Activated T-cell treated with anti-CD3 and anti-CD28 coated beads for 48 hours (primary cell): Measurements from ENCODE around the gene MAML1.
A peak's percentile ranks its signal among the peaks of the same experiment; 100 is the strongest.

Source experiments
- DNase-seq: peaks from one replicate; pipeline ENCODE4 v3.0.0-alpha.2; 2020; ENCODE audit warnings: low read depth

MAML1 gene

DNA sequence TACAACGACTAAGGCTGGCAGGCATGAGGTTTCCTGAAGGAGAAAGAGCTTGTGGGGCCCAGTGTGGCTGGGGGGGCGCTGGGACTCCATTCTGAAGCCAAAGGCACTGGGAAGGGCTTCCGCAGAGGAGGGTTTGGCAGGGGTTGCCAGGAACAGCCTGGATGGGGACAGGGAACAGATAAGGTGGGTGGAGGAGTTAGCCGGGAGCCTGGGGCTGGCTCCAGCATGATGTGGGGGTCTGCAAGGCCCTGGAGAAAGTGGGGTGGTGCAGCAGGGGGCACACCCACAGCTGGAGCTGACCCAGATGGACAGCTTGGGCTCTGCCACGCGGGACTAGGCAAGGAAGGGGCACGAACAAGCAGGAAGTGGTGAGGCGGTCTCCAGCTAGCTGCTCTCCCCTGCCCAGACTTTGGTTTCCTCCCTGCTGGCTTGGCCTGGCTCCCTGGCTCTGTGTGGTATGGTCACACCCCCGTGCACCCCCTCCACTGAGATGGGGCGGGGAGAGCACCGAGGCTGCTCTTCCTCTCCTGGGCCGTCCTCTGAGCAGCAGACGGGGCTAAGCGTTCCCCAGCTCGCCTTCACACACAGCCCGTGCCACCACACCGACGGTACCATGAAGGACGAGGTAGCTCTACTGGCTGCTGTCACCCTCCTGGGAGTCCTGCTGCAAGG, 61.0 kb downstream of the MAML1 start, which contains the start of gene LTC4S:
Gene LTC4S (plus strand): TSS at position 519 of the 672 bp plus-strand sequence. CDS start 95 bp downstream, at position 614.
- DNase-seq: peak; percentile 18

DNA sequence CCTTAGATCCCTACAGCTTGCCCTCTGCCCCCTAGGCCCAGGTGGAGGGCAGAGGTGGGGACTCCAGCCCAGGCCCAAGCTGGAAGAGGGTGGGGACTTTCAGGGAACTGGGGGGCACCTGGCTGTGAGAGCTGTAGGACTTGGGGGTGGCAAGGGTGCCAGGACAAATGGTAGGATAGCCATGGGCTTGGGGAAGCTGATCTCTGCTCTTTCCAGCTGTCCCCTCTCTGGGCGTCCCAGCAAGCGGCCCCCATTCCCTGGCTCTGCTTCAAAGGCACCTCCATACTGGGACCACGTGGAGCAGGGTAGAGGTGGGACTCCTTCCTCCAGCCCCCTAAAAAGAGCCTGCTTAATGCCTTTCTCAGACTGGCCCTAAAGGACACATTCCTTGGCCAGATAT, 61.5 kb downstream of the MAML1 start:
- DNase-seq: no peak

DNA sequence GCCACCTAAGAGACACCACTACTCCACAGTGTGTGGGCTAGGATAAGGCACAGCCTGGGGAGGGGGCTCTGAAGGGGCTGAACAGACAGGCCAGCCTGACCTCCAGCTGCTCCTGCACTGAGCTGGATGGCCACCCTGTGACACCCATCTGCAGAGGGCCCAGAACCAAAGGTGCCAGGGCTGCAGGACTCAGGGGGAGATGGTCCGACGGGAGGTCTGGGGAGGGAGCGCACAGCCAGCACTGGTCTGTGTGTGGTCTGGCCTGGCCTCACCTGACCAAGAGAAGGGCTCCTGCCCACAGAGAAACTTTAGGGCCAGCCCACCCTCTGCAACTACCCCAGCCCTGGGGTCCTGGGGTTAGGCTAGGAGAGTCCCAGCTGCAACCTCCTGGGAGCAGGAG, 62.0 kb downstream of the MAML1 start:
- no peak for DNase-seq

DNA sequence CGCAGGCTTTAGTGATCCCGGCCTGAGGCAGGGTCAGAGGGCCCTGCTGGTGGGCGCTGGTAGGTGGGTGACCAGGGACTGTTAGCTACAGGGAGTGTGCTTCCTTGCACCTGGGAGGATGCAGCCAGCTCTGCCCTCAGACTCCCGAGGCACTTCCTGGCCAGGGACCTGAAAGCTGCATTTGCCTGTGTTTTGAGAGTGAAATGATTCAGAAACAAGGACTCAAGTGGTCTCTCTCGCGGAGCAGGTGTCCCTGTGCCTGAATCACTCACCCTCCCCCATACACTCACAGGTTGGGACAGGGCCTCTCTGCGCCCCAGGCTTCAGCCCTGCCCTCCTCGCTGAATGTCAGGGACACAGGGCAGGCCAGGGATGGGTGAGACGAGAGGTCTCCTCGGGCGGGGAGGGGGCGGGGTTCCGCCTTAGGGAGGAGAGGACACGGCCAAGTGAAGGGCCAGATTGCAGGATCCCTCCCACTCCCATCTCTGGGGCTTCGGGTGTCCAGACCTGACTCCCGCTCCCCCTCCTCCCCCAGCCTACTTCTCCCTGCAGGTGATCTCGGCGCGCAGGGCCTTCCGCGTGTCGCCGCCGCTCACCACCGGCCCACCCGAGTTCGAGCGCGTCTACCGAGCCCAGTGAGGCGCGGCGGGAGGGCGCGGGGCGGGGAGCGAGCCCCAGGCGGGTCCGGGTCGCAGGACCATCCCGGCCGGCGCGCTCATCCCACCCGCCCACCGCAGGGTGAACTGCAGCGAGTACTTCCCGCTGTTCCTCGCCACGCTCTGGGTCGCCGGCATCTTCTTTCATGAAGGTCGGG, 62.6 kb downstream of the MAML1 start:
- no peak for DNase-seq

DNA sequence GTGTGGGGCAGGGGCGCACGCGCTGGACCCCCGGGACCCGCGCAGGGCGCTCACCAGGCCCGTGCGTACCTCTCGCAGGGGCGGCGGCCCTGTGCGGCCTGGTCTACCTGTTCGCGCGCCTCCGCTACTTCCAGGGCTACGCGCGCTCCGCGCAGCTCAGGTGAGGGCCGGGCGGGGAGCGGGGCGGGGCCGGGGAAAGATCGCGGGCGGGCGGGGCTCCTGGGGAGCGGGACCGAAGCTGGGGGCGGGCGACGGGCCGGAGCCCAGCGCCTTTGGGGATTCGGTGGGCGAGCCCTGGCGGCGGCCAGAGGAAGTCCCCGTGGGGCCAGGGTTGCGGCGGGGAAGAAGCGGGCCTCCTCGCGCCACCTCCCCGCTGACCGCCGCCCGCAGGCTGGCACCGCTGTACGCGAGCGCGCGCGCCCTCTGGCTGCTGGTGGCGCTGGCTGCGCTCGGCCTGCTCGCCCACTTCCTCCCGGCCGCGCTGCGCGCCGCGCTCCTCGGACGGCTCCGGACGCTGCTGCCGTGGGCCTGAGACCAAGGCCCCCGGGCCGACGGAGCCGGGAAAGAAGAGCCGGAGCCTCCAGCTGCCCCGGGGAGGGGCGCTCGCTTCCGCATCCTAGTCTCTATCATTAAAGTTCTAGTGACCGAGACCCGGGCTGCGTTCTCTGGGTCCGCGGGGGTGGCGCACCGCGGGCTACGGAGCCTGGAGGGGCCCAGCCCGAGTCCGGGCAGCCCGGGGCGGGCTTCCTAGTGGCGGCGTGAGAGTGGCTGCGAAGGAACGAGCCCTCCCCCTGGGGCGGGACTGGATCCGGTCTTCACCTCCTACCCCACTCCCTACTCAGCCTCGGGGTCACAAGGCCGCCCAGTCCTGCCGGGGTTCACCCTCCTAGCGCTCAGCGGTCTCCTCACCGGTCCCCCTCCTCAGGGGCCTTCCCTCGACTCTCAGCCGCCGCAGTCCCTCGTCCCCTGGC, 63.5 kb downstream of the MAML1 start:
- DNase-seq: peak; percentile 71

DNA sequence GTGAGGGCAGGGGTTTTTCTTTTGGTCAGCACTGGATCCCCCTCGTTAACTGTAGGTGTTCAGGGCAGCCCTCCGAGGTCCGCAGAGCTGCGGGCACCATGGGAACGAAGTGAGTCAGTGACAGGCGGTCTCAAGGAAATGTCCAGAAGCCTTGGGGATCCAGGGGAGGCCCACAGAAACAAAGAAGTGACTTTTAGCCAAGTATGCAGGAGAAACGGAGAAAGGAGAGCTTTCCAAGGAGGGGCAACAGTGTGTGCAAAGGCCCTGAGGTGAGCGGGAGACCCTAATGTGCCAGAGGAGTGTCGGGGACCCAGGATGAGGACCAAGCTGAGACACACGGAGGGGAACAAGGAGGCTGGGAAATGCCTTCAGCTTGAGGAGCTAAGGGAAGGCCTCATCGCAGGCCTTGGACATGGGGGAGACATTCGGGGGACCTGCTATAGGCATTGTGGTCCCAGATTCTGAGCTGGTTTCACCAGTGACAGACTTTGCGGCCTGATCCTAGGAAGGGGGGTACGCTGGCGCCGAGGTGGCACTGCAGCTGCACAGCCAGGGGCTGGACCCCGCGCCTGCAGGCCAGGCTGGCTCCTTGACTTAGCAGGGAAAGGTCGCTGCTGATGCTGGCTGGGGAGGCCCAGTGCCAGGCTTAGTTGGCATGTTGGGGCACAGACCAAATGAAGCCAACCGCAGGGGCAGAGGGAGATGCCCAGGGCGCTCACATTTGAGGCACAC, 64.4 kb downstream of the MAML1 start:
- no peak for DNase-seq

DNA sequence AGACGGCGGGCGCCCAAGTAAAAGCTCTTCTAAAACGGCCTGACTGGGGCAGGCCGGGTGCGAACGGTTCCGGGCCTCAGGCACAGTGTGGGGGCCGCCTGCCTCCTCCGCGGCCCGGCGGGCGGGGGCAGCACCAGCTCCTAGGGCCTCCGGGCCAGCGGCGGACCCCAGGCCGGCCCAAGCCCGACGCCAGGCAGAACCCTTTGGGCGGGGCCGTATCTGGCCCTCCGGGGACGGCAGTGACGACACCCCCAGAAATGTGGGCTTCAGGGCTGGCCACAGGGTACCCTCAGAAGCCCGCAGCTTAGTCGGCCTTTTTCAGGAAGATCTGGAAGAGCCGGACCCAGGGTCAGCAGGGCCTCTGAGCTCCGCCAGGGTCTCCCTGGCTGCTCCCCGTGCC, 65.1 kb downstream of the MAML1 start:
- DNase-seq: no peak

DNA sequence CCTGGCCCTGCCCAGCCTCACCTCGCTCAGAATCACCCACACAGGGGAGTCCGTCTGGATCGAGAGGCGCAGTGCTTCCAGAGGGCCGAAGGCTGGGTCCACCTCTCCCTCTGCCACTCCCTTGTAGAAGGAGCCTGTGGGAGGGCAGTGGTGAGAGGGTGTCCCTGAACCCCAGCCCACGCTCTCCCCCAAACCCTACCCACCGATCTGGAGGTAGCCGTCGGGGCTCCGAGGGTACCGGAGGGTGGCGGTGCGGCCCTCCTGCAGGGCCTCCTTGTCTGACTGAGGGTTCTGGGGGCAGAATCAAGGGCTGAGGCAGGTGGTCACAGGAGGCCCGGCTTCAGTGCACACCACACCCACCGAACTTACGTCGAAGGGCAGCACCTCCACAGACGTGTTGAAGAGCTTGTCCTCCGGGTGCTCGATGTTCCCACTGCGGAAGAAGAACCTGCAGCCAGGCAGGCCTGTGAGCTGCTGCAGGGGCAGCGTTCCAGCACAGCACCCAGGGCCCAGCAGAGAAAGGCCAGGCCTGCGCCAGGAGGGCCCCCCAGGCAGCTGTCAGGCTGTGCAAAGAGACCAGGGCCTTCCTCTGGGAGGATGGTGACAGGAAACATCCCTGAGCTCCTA, 65.6 kb downstream of the MAML1 start:
- DNase-seq: no peak

DNA sequence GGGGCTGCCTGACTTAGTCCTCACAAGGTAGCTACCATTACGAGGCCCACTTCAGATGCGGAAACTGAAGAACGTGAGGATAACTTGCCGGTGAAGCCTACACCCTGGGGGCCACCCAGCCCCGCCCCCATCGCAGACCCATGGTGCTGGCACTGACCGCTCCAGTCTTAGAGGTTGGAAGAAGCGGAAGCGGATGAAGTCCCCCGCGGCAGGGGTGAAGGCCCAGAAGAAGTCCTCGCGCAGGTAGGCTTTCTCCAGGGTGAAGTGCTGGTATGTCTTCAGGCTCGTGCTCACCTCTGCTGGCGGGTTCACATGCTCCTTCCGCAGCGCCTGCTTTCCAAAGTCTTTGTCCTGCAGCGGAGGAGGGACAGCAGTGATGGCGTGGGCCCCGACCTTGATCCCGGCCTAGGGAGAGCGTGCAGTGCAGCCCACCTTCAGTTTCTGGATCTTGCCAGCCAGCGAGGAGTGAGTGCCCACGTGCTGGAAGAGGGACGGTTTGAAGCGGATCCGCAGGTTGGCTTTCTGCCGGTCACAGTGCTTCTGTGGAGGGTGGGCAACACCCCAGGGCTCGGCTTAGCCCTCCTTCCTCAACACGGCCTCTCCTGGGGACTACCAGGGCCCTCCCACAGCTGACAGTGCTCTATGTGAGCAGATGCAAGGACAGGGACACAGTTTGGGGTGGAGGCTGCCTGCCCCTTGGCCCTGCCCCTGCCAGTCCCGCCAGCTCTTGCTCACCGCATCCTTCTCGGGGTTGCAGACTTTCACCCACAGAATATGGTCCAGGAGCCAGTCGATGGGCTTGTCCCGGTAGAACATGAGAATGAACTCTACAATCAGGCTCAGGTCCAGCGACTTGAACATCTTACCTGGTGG, 66.4 kb downstream of the MAML1 start:
- DNase-seq: no peak

DNA sequence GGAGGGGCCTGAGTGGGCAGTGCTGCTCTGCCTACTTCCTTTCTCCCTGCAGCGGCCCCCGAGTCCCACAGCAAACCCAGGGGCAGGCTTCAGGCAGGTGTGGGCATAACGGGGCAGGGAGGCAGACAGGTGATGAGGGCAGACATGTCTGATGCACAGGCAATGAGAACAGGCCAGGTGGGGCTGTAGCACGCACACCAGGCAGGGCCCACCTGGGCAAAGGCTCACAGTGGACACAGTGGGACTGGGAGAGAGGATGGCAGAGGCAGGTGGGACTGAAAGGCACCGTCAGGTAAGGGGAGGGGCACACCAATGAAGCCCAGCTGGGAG, 67.0 kb downstream of the MAML1 start:
- DNase-seq: no peak

DNA sequence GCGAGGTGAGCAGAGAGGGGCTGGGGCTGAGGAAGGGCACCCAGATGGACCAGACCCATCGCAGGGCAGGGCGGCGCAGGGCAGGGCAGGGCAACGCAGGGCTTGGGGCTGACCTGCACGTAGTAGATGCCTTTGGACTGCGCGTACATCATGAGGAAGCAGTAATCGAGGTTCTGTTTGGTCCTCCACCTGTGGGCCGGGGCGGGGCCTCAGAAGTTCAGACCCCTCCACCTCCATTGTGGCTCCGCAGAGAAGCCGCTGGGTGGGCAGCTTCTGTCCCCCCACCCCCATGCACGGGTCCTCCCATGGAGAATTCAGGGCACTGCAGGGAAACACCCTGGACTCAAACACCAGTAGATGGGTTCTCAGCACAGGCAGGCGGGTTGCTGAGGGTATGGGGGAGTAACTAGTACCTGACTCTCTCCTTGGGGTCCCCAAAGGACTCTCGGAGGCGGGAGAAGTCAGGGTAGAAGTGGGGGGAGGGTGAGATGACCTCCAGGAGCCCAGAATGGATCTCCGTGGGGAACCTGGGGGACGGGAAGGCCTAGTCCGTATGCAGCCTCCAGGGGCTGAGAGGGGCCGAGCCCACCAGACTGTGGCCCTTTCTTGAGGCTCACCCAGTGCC, 67.6 kb downstream of the MAML1 start:
- no peak for DNase-seq

DNA sequence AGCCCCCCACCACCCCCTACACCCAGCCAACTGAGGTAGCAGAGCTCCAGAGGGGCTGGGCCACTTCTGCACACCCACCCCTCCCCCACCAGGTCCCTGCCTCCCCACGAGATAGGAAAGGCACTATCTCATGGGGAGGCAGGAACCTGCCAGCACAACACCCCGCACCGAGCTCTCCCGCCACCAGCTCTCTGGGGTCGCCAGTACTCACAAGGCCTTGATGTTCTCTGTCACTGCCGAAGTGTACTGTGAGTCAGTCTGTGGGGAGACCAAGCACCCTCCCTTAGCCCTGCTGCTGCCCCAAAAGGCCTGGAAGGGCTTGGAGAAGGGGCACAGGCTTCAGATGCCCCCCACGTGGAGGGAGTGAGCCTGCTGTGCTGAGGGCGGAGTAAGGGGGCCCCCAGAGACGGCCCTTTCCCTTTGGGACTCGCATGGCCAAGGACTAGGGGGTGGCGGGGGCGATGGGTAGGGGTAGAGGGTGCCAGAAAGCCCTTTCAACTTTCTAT, 68.1 kb downstream of the MAML1 start:
- DNase-seq: no peak

DNA sequence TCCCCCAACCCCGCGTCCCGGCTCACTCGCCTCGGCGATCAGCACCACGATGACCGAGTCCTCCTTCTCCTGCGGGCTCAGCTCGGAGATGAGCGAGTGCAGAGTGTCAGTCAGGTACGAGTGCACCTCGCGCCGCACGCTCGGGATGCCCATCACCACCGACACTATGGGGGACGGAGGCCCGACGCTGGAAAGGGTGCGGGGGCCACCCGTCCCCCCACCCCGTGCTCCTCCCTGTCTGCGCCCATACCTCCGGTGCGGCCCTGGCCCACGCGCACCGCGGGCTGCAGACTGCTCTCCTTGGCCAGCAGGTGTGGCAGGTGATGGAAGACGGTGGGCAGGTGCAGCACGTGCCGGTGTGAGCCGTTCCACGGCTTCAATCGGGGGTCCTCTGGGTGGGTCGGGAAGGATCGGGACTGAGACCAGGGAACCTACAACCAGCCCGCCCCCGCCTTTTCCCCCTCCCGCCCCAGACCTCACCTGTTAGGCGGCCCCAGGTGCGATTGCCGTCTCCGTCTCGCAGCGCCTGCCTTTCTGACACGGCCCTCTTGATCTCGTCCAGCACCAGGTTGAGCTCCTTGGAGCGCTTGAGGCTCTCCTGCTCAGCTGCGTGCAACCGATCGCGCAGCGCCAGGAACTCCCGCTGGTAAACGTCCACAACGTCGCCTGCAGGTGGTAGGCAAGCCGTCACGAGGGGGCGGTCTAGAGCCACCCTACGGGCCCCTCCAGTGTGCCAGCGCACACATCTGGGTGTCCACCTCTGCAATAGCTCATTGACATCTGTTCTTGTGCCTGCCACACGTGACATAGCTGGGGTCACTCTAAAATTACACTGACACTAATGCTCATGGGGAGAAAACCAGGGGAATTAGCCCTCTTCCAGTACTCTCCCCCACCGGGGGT, 68.9 kb downstream of the MAML1 start:
- DNase-seq: peak; percentile 80

DNA sequence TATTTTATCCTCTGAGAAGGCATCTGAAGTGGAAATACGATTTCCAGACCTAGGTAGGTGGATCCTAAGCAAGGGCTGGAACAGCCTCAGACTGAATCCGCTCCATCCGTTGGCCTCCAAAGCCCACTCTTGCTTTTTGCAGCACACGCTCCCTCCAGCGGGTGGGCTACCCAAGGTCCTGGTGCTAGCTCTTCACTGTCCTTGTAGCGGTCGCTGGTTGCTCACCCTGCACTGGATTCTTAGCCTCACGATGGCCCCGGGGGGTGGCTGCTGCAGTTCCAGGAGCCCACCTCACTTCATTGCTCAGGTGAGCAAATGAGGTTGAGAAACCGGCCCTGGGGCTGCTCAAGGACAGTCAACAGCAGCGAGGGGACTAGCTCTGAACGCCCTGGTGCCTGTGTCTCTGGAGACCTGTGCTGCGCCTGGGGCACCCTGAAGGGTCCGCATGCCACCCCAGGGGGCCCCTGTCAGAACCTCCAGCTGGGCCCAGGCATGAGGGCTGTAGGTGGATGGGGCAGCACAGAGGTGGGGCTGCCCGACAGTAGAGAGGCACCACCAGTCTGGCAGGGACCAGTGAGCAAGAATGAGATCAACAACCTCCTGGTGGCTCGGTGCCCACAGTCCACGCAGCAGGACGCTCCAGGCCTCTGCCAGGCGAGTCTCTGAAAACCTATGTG, 69.7 kb downstream of the MAML1 start:
- no peak for DNase-seq

DNA sequence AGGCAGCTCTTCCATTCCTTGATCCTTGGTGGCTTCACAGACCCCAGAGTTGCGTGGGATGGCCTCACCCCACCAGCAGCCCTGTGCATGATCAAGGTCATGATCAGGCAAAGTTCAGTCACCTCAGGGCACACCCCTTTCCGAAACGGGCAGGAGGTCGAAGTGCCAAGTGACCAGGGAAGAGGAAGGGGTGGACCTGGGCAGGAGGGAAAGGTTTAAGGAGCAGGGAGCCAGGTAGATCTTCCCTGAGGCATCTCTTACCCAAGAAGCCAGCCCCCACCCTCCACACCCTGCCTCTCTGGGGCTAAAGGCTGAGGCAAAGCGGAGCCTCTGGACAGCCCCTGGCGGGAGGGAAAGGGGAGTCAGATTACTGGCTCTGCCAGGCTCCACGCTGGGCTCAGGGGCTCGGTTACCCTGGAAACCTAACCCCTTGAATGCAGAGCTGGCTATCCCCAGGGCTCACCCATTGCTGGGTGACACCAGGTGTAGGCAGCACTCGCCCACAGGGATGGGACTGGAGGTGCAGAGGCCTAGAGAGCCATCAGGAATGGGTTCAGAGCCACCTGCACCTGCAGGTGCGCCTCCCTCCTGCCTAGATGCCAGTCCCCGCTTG, 70.4 kb downstream of the MAML1 start:
- no peak for DNase-seq

DNA sequence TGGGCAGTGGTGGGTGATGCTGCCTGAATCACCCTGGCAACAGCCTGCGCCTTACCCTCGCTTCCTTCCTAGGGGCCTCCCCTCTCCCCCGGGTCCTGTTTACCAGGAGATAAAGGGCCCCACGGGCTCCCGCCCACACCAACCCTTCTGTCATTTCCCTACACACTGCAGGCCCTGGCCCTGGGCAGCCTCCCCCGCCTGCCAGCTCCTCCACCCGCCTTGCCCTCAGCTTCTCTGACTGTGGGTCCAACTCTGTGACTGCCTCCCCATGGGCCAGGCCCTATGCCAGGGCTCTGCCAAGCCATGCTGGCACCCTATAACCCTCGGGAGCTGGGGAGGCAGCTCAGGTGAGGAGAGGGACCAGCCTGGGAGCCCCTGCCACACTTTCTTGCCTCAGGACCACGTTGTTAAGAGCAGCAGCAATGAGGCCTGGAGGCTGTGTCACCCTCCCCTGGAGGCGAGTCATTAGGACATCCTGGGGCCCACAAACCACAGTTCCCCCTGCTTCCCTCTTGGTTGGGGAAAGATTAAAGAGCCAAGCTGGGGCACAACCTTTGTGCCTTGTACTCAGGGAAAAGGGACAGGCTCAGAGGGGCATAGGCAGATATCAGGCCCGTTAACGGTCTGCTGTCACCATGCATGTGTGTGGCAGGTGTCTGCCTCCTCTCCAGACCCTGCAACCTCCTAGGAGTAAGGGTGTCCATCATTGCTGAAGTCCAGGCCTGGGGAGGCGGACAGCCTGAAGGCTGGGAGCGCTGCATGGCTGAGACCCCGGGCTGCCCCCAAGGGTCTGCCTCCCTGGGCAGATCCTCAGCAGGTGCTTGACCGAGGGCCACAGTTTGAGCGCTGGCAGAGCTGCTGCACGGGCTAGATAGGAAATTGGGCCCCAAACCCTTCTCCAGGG, 71.3 kb downstream of the MAML1 start:
- peak; percentile 57 for DNase-seq

DNA sequence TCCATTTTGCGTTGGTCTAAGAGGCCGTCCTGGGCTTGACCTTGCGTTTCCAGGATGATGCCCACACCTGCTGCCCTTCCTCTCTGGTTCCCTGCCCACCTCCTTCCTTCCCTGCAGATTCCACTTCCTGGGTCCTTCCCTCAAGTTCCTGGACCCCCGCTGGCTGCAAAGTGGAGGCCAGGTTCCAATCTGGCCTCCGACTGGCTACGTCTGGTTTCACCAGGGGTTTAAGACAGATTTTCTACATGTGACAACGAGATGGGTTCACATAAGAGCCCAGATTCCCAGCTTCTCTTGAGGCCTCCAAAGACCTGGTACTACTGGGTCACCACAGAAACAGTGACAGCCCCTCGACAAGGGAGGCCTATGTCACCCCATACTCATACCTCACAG, 71.9 kb downstream of the MAML1 start:
- no peak for DNase-seq
